HG02981 (cell line): ENCODE results near the gene ATF4.

ENCODE experiments used
- ATAC-seq: cut with Tn5 transposase; IDR thresholded peaks from one replicate; pipeline ENCODE4 v1.9.1; 2021; ENCODE audit warnings: mild to moderate bottlenecking, moderate library complexity; ENCODE audit not compliant: unreplicated experiment

Gene ATF4

GRCh38 chr22:39528080-39528661 lies 7.8 kb downstream of the ATF4 start:
- ATAC-seq: no peak

- ATAC-seq: no peak
Measured at GRCh38 chr22:39528681-39529486, 8.5 kb downstream of the ATF4 start.

GRCh38 chr22:39529487-39529851 lies 9.1 kb downstream of the ATF4 start:
- no peak for ATAC-seq

GRCh38 chr22:39530116-39530515 lies 9.8 kb downstream of the ATF4 start:
- ATAC-seq: no peak

GRCh38 chr22:39530692-39531331 lies 10.4 kb downstream of the ATF4 start:
- ATAC-seq: no peak

- peak; percentile 75 for ATAC-seq
Measured at GRCh38 chr22:39532215-39533073, 12.1 kb downstream of the ATF4 start, which contains the start of gene RPS19BP1. Gene RPS19BP1 (minus strand): TSS chr22:39532748. CDS start chr22:39532738, 10 bp downstream.

GRCh38 chr22:39534092-39534506 lies 13.7 kb downstream of the ATF4 start:
- no peak for ATAC-seq

GRCh38 chr22:39534591-39535356 lies 14.4 kb downstream of the ATF4 start:
- no peak for ATAC-seq

DNA sequence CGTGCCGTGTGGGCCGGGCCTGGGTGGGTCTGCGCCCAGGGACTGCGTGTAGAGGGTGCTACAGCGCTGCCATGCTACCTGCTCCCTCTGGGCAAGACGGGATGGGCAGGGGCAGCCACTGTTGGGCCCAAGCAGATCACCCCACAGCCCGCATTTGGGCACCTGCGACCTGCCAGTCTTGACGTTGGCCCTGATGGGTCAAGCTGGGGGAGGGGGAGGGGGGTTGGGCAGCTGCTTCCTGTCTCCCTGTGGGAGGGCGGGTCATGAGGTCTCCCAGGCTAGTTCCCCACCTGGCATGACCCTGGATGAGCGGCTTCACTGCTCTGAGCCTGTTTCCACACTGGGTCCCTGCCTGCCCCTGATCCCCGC lies 15.0 kb downstream of the ATF4 start:
- ATAC-seq: no peak

- no peak for ATAC-seq
Measured at GRCh38 chr22:39535831-39536449, 15.6 kb downstream of the ATF4 start.

GRCh38 chr22:39536711-39537110 lies 16.3 kb downstream of the ATF4 start:
- no peak for ATAC-seq

DNA sequence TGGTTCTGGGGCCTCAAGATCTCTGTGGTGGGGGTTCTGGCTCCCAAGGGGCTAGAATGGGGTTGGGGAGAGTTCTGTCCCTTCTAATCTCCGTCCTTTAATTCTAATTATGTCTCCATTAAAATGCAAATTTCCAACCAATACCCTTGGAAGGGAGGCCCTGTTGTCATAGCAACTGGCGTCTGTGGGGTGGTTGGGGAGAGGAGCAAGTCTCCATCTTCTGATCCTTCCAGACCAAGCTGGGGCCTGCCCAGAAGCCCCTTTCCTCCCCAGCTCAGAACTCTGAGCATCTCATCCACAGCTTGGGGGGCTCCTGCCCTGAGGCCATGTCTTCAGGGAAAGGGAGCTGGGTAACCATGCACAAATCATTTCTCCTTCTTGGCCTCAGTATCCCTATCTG lies 17.6 kb downstream of the ATF4 start:
- ATAC-seq: no peak

DNA sequence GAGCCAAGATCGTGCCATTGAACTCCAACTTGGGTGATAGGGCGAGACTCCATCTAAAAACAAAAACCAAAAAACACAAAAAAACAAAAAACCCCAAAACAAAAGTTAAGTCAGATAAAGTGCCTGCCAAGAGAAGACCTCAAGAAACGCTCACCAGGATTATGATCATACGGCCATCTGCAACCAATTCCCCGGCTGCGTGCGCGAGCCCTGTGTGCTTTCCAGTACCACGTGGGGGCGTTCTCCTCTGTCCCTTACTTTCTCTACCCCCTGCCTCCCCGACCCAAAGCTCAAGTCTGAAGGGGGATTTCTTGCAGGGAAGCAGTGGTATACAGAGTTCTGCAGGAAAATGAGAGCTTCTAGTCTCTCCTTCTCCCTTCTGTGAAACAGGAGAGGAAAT lies 22.7 kb downstream of the ATF4 start:
- ATAC-seq: no peak

GRCh38 chr22:39545386-39546365 lies 25.3 kb downstream of the ATF4 start:
- no peak for ATAC-seq

- no peak for ATAC-seq
Measured at GRCh38 chr22:39546889-39547586, 26.7 kb downstream of the ATF4 start.

DNA sequence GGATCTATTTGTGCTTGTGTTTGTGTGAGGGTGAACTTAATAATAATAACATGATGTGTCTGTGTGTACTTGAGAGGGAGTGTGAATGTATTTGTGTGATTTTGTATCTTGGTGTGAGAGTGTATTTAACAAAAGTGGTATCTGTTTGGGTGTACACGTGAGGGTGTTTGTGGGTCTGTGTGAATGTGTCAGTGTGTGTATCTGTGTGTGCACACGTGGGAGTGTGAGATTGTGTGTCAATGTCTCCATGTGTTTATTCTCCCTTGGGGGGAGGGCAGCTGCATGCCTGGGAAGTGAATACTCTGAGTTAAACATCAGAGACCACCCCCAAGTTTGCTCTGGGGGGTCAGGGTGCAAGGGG lies 27.2 kb downstream of the ATF4 start:
- no peak for ATAC-seq

- ATAC-seq: no peak
Measured at GRCh38 chr22:39553429-39553828, 33.1 kb downstream of the ATF4 start.

- no peak for ATAC-seq
Measured at GRCh38 chr22:39554151-39554550, 33.8 kb downstream of the ATF4 start.
